RWPE1 (cell line): ENCODE measurements around the gene HOATZ.

Experiments
- CTCF ChIA-PET: fragments of 350-600 bp; sonication (Branson Sonifier 250); formaldehyde crosslinking; extraction: SDS; loops from one replicate; lab custom pipeline; 2021; lab: Yijun Ruan, JAX
- POLR2A ChIA-PET: fragments of 400-600 bp; formaldehyde crosslinking; extraction: SDS; loops from one replicate; lab custom pipeline; 2020; ENCODE audit warnings: antibody characterized with exemption; ENCODE audit not compliant: low non-redundant PET; lab: Yijun Ruan, JAX
- DNase-seq: peaks from one replicate; pipeline ENCODE4 v3.0.0; 2012; ENCODE audit warnings: low spot score
- H3K27ac ChIP-seq: fragments of 450-650 bp; 2 replicates; pipeline ENCODE4 v1.5.1; 2017
- TF ChIP-seq, protein P1 (sequence below): fragments of 450-650 bp; conservative IDR thresholded peaks from 2 replicates; pipeline ENCODE4 v1.5.1; 2017; ENCODE audit warnings: low read depth, mild to moderate bottlenecking

HOATZ gene

GRCh38 chr11:111539426-111540113, 25.0 kb downstream of the HOATZ start:
- no peak overlapping the region for H3K27ac ChIP-seq
- TF ChIP-seq, protein P1, sequence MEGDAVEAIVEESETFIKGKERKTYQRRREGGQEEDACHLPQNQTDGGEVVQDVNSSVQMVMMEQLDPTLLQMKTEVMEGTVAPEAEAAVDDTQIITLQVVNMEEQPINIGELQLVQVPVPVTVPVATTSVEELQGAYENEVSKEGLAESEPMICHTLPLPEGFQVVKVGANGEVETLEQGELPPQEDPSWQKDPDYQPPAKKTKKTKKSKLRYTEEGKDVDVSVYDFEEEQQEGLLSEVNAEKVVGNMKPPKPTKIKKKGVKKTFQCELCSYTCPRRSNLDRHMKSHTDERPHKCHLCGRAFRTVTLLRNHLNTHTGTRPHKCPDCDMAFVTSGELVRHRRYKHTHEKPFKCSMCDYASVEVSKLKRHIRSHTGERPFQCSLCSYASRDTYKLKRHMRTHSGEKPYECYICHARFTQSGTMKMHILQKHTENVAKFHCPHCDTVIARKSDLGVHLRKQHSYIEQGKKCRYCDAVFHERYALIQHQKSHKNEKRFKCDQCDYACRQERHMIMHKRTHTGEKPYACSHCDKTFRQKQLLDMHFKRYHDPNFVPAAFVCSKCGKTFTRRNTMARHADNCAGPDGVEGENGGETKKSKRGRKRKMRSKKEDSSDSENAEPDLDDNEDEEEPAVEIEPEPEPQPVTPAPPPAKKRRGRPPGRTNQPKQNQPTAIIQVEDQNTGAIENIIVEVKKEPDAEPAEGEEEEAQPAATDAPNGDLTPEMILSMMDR: no peak
- ChIA-PET POLR2A (no interaction called here), CTCF (no interaction called here)
- DNase-seq: no peak

DNA sequence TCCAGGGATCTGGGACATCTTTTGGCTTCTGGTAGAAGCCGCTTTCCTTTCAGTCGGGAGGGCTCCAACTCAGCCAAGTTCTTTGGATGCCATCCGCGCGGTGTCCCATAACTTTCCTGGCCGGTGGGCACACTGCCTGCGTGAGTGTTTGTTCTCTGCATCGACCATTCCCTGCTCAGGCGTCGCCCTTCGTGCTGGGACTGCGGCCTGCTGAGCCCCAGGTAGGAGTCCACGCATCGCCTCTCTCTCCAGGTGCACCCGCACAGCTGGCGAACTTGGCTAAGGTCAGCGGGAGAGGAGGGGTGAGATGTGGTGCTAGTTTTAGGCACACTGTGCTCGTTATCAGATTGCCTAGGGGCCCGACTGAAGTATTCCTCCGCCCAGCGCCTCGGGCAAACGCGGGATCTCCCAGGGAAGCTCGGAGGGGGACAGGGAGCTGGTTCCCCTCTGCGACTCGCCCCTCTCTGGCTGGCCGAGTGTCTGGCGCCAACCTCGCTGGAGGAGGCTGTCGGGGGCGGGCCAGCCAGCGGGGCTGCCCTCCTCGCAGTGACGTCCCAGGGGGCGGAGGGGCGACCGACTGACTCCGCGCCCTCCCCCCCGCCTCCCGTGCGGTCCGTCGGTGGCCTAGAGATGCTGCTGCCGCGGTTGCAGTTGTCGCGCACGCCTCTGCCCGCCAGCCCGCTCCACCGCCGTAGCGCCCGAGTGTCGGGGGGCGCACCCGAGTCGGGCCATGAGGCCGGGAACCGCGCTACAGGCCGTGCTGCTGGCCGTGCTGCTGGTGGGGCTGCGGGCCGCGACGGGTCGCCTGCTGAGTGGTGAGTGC, 25.7 kb downstream of the HOATZ start, which contains the start of gene LAYN:
Gene LAYN (plus strand): TSS at position 607 of the 823 bp plus-strand sequence. CDS start 124 bp downstream, at position 731.
- no peak for DNase-seq
- ChIA-PET POLR2A (no interaction called here), CTCF (interaction anchor here (0.9 kb wide), 1 partner anchor 15 kb away, joined by 3 read pairs; no protein-coding TSS in a partner anchor)
- TF ChIP-seq, protein P1: no peak
- H3K27ac ChIP-seq: no peak within 1 kb of the TSS

GRCh38 chr11:111540937-111541253, 26.3 kb downstream of the HOATZ start:
- H3K27ac ChIP-seq: no peak overlapping the region
- CTCF ChIA-PET: interaction anchor here (0.9 kb wide), 1 partner anchor 14 kb away, joined by 3 read pairs; no protein-coding TSS in a partner anchor
- POLR2A ChIA-PET: no interaction called here
- no peak for DNase-seq
- TF ChIP-seq, protein P1: no peak

- H3K27ac ChIP-seq: no peak overlapping the region
- POLR2A ChIA-PET: no interaction called here
- no peak for DNase-seq
- TF ChIP-seq, protein P1: no peak
- CTCF ChIA-PET: interaction anchor here (0.6 to 0.9 kb wide), 2 partner anchors 14 to 20 kb away, joined by 3 read pairs; no protein-coding TSS in a partner anchor
Observed at GRCh38 chr11:111541254-111542061, 26.9 kb downstream of the HOATZ start.

DNA sequence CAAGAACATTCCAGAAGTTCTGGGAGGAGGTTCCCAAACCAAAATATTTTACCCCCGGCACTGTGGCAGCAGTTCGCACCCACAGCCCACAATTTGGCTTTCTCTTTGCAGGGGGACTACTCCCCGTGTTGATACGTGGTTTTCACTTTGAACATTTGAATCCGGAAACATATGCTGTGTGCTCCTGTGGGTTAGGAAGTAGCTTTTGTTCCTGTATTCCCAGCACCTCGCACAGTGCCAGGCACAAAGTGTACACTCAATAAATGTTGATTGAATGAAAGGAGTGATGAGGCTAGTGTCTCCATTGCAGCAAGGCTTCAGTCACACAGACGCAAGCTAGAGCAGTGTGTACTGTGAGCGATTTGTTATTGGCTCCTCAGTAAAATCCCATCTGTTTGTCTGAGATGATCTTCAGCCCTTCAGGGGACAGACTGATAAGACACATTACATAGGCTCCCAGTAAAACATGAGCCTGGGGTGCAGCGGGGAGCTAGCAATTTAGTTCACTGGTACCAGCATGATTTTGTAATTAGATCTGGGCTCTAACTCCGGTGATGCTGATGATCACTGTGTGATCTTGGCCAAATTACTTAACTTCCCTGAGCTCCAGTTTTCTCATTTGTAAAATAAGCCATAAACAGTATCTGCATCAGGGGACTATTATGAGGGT, 28.2 kb downstream of the HOATZ start:
- no peak for DNase-seq
- CTCF ChIA-PET: no interaction called here
- TF ChIP-seq, protein P1: no peak
- POLR2A ChIA-PET: no interaction called here
- no peak overlapping the region for H3K27ac ChIP-seq
